ENCODE measurements around the gene SRRM4. TPM values are rescaled to one million over a fixed set of nuclear protein-coding genes. Genes with fewer than 3 reads are reported as not detected.

SRRM4 gene
- total and polyA plus RNA-seq, 4 donors: not detected

DNA sequence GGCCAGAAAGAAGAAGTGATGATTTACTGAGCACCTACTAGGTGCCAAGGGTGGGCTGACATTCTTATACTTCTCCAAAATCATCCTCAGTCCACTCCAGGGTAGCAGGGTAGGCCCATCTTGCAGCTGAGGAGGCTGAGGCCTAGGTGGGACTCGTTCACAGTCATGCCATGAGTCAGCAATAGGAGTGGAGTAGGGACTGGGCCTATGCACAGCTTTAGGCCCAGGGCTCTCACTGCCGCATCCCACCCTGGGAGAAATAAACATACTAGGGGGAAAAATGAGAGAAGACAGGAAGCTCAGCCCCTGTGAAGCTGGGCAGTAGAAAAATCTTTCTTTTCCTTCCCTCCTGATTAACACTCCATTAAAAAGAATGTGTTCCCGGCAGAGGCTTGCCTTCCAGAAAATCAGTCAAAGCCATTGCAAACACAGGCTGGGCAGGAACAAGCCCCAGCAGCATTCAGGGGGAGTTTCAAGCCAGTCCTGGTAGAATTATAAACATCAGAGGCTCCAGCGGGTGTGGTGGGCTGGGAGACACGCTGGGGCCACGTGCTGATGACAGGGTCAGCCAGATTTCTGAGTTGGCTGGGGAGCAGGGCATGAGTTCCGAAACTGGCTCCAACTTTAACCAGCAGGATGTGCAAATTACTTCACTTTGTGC, 199.2 kb downstream of the SRRM4 start:
- Histone ChIP-seq H3K27me3 (ENCODE audit: control insufficient read depth in 4 of 4, insufficient read depth in 4 of 4, low read length in 3 of 4) (peaks cover 0 to 3% (median 0%) of the 10 kb centered on the region in 4 donors), H3K4me1 (ENCODE audit: control insufficient read depth in 4 of 4, insufficient read depth in 4 of 4, low read length in 3 of 4) (no peaks in the 10 kb centered on the region), H3K36me3 (ENCODE audit: control insufficient read depth in 4 of 4, insufficient read depth in 3 of 4, low read depth in 1 of 4, low read length in 3 of 4) (no peaks in the 10 kb centered on the region), H3K4me3 (ENCODE audit: low read depth in 1 of 3, low read length in 3 of 3) (no peak overlapping the region), H3K27ac (ENCODE audit: low read depth in 1 of 2, low read length in 2 of 2) (peak overlapping the region; percentile 25 to 34), H3K9ac (ENCODE audit: low read depth in 1 of 2, low read length in 2 of 2) (no peak overlapping the region), H3K9me3 (ENCODE audit: control insufficient read depth in 4 of 4, low read length in 3 of 4) (no peaks in the 10 kb centered on the region)
- TF ChIP-seq JUND (IDR thresholded peaks at IDR 0.05) (no peak), YY1 (IDR thresholded peaks at IDR 0.05) (no peak), RXRA (IDR thresholded peaks at IDR 0.05) (no peak), CTCF (IDR thresholded peaks at IDR 0.05; ENCODE audit: low read depth, low read length, missing input control) (no peak), GABPA (IDR thresholded peaks at IDR 0.05 in 1 of 2, conservative IDR thresholded peaks at IDR 0.05 in 1 of 2) (no peak), FOXA1 (IDR thresholded peaks at IDR 0.05) (no peak), HNF4G (IDR thresholded peaks at IDR 0.05) (no peak), NR2F2 (IDR thresholded peaks at IDR 0.05) (no peak)
- DNase-seq (ENCODE audit: low spot score): no peak
- 60% methylated on average over 7 of the region's 7 CpGs for WGBS

GRCh38 chr12:119181202-119181601, 199.9 kb downstream of the SRRM4 start:
- Histone ChIP-seq H3K27ac (ENCODE audit: low read depth in 1 of 2, low read length in 2 of 2) (no peak overlapping the region), H3K4me3 (ENCODE audit: low read depth in 1 of 3, low read length in 3 of 3) (no peak overlapping the region), H3K27me3 (ENCODE audit: control insufficient read depth in 4 of 4, insufficient read depth in 4 of 4, low read length in 3 of 4) (peaks cover 0 to 3% (median 0%) of the 10 kb centered on the region in 4 donors), H3K36me3 (ENCODE audit: control insufficient read depth in 4 of 4, insufficient read depth in 3 of 4, low read depth in 1 of 4, low read length in 3 of 4) (no peaks in the 10 kb centered on the region), H3K9me3 (ENCODE audit: control insufficient read depth in 4 of 4, low read length in 3 of 4) (no peaks in the 10 kb centered on the region), H3K9ac (ENCODE audit: low read depth in 1 of 2, low read length in 2 of 2) (no peak overlapping the region), H3K4me1 (ENCODE audit: control insufficient read depth in 4 of 4, insufficient read depth in 4 of 4, low read length in 3 of 4) (no peaks in the 10 kb centered on the region)
- no peak for DNase-seq (ENCODE audit: low spot score)
- TF ChIP-seq ZBTB33 (IDR thresholded peaks at IDR 0.05) (no peak), HNF4A (conservative IDR thresholded peaks at IDR 0.05) (no peak), ATF3 (IDR thresholded peaks at IDR 0.05) (no peak), RXRA (IDR thresholded peaks at IDR 0.05) (no peak), HNF4G (IDR thresholded peaks at IDR 0.05) (no peak), EGR1 (IDR thresholded peaks at IDR 0.05; ENCODE audit: low read depth in 2 of 2) (no peak), FOXA2 (IDR thresholded peaks at IDR 0.05) (no peak), TAF1 (conservative IDR thresholded peaks at IDR 0.05) (no peak), GABPA (IDR thresholded peaks at IDR 0.05 in 1 of 2, conservative IDR thresholded peaks at IDR 0.05 in 1 of 2) (no peak), JUND (IDR thresholded peaks at IDR 0.05) (no peak), REST (IDR thresholded peaks at IDR 0.05) (no peak), NR2F2 (IDR thresholded peaks at IDR 0.05) (no peak)
- TF ChIP-seq, protein P1, sequence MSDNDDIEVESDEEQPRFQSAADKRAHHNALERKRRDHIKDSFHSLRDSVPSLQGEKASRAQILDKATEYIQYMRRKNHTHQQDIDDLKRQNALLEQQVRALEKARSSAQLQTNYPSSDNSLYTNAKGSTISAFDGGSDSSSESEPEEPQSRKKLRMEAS (IDR thresholded peaks at IDR 0.05): no peak
- WGBS: 54% methylated on average over 2 of the region's 2 CpGs

Measured in liver (tissue), 9 donors.